ENCODE data around the gene CFL1. TPM values are rescaled to one million over a fixed set of nuclear protein-coding genes. Genes with fewer than 3 reads are reported as not detected.
"Not testable (repeated sequence)": the region's sequence is repeated elsewhere in the genome, so short reads cannot be mapped to it uniquely, and the experiment has no call there.

The CFL1 gene
- total RNA-seq, 1 donor from 2014 or later = 1,020 TPM

DNA sequence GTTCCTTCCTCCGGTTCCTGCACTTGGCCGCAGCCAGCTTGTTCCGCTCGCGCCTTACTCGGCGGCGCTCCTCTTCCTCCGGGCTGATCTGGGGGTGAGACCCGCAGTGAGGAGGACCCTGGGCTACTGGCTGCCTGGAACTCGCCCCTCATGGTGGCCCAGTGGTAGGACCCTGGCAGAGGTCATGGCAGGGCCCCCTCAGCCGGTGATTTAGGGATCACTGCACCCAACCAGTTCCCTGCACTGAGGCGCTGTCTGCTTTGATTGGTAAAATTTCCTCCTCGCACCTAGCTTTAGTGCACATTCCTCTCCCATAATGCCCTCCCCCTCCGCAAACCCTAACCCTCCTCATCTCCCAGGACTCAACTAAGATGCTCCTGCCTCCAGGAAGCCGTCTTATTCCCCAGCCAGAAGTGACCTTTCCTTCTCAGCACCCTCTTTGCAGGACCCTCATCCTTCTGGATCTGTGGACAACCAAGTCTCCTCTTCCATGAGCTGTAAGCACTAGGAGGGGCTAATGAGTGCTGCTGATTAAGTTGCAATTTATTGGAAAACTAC, 36.1 kb upstream of the CFL1 start:
- intact Hi-C loops (cut with micrococcal nuclease) = loop anchor here (5.0 kb wide), 2 partner anchors 158 to 373 kb away; partner anchors contain the start of genes RAB1B and SF3B2
- Mint-ChIP-seq H3K27me3 (ENCODE audit: insufficient read depth) (no peaks in the 10 kb centered on the region), H3K4me1 (ENCODE audit: low read depth) (peaks cover 57% of the 10 kb centered on the region), H3K4me3 (peak overlapping the region; percentile 85), H3K27ac (peak overlapping the region; percentile 84), H3K9me3 (no peaks in the 10 kb centered on the region), H3K36me3 (ENCODE audit: low read depth) (peaks cover 34% of the 10 kb centered on the region)
- DNase-seq (ENCODE audit: low spot score) = no peak

DNA sequence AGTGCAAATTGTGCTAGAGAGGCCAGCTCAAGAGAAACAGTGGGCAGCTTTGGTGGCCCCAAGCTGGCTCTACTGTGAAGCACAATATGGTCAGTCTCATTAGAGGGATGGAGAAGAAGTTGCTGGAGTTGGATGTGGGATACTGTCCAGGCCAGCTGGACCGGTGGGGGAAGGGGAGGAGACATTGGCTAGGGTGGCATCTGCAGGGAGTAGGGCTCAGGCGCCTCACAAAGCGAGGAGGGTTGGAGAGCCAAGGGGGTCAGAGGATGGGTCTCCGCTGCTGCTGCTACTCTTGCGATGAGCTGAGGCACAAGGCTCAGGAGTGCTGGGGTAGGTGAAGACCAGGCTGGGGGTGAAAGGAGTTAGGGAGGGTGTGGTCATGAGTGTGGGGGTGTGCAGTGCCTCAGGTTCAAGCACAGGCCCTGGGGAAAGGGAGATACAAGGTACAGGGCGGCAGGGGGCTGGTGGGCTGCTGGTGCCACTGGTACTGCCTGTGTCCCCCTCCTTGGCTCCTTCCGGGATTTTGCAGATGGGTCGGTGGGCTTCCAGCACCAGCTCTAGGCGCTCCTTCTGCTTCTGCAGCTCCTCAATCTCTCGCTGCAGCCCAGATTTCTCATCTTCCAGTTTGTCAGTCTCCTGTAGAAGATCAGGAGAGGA, 34.8 kb upstream of the CFL1 start:
- peak overlapping the region; percentile 86 for H3K27ac Mint-ChIP-seq
- H3K4me1 Mint-ChIP-seq (ENCODE audit: low read depth) = peaks cover 63% of the 10 kb centered on the region
- H3K4me3 Mint-ChIP-seq = peak overlapping the region; percentile 85
- intact Hi-C loops (cut with micrococcal nuclease) = loop anchor here (5.0 kb wide), 2 partner anchors 160 to 375 kb away; partner anchors contain the start of genes RAB1B and SF3B2
- DNase-seq (ENCODE audit: low spot score) = no peak
- peaks cover 36% of the 10 kb centered on the region for H3K36me3 Mint-ChIP-seq (ENCODE audit: low read depth)
- no peaks in the 10 kb centered on the region for H3K9me3 Mint-ChIP-seq
- no peaks in the 10 kb centered on the region for H3K27me3 Mint-ChIP-seq (ENCODE audit: insufficient read depth)

DNA sequence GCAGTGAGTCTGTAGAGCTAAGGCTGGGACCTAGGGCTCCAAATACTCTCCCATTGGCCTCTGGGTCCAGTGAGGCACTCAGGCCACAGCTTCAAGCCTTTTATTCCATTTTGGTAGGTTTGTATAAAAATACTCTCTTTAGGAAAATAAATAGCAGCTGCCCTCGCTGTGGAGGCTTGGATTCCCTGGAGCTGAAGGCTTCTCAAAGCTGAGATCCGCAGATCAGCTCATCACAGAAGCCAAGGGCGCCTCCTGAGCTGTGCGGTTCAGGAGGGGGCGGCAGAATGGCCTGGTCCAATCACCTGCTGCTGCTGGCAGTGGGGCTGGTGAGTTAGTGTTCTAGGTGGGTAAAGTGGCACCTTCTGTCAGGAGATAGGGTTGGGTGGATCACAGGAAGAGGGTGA, 34.2 kb upstream of the CFL1 start:
- H3K27me3 Mint-ChIP-seq (ENCODE audit: insufficient read depth); H3K9me3 Mint-ChIP-seq; DNase-seq (ENCODE audit: low spot score): not testable (repeated sequence)
- Mint-ChIP-seq H3K27ac (peak overlapping the region; percentile 86), H3K4me1 (ENCODE audit: low read depth) (peaks cover 63% of the 10 kb centered on the region), H3K36me3 (ENCODE audit: low read depth) (peaks cover 32% of the 10 kb centered on the region), H3K4me3 (peak overlapping the region; percentile 85)
- intact Hi-C loops (cut with micrococcal nuclease) = loop anchor here (5.0 kb wide), 2 partner anchors 160 to 375 kb away; partner anchors contain the start of genes RAB1B and SF3B2

- Mint-ChIP-seq H3K4me1 (ENCODE audit: low read depth) (peaks cover 63% of the 10 kb centered on the region), H3K4me3 (peak overlapping the region; percentile 85), H3K27ac (peak overlapping the region; percentile 86), H3K36me3 (ENCODE audit: low read depth) (peaks cover 33% of the 10 kb centered on the region), H3K27me3 (ENCODE audit: insufficient read depth) (no peaks in the 10 kb centered on the region), H3K9me3 (no peaks in the 10 kb centered on the region)
- intact Hi-C loops (cut with micrococcal nuclease) = loop anchor here (5.0 kb wide), 2 partner anchors 161 to 376 kb away; partner anchors contain the start of genes RAB1B and SF3B2
- DNase-seq (ENCODE audit: low spot score) = no peak
Measured at GRCh38 chr11:65891219-65892136, 33.5 kb upstream of the CFL1 start.

- intact Hi-C loops (cut with micrococcal nuclease) = loop anchor here (1.0 to 5.0 kb wide), 5 partner anchors 10 to 377 kb away; partner anchors contain the start of genes C11orf68, DRAP1, FOSL1 and KAT5
- no peaks in the 10 kb centered on the region for H3K9me3 Mint-ChIP-seq
Measured at GRCh38 chr11:65890324-65891218, 32.6 kb upstream of the CFL1 start, which contains the start of gene CCDC85B. TSS of gene CCDC85B (plus strand) at chr11:65890673. CDS start at chr11:65890784, 111 bp downstream.

GRCh38 chr11:65888163-65888814, 30.3 kb upstream of the CFL1 start, which contains the start of gene FIBP:
TSS of gene FIBP (minus strand) at chr11:65888471. CDS start at chr11:65888418, 53 bp downstream.
- Mint-ChIP-seq H3K4me3 (peak within 1 kb of the TSS; percentile 99), H3K27ac (peak within 1 kb of the TSS; percentile 96)

More at GRCh38 chr11:65890324-65891218, 32.6 kb upstream of the CFL1 start, which contains the start of gene CCDC85B:
- DNase-seq (ENCODE audit: low spot score) = peak; percentile 98
- Mint-ChIP-seq H3K27ac (peak within 1 kb of the TSS; percentile 96), H3K36me3 (ENCODE audit: low read depth) (peaks cover 27% of the 10 kb centered on the region), H3K4me3 (peak within 1 kb of the TSS; percentile 99), H3K4me1 (ENCODE audit: low read depth) (peaks cover 58% of the 10 kb centered on the region), H3K27me3 (ENCODE audit: insufficient read depth) (no peaks in the 10 kb centered on the region)

DNA sequence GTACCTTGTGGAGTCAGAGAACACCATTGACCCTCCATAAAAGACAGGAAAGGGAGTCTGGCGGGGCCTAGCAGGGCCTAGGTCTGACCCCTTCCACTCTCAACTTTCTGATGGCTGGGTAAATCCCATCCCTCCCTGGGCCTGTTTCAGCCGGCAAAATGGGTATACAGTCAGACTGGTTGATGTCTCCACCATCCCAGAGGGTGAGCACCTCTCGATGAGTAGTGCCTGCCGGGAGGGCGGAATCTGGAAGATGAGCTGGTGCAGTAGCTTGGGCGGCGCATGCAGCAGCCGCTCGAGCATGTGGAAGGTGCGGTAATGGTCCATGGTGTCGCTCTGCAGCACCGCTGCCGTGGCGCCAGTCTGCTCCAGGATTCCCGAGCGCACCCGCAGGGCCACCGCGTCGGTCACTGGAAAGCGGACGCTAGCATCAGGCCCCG, 29.8 kb upstream of the CFL1 start:
- Mint-ChIP-seq H3K4me1 (ENCODE audit: low read depth) (peaks cover 53% of the 10 kb centered on the region), H3K27ac (peak overlapping the region; percentile 96), H3K27me3 (ENCODE audit: insufficient read depth) (no peaks in the 10 kb centered on the region), H3K36me3 (ENCODE audit: low read depth) (peaks cover 35% of the 10 kb centered on the region), H3K4me3 (peak overlapping the region; percentile 99), H3K9me3 (no peaks in the 10 kb centered on the region)
- DNase-seq (ENCODE audit: low spot score) = no peak
- intact Hi-C loops (cut with micrococcal nuclease) = loop anchor here (1.0 to 2.0 kb wide), 7 partner anchors 14 to 272 kb away; partner anchors contain the start of genes BANF1, EIF1AD, MUS81 and PCNX3

More at GRCh38 chr11:65888163-65888814, 30.3 kb upstream of the CFL1 start, which contains the start of gene FIBP:
- DNase-seq (ENCODE audit: low spot score) = peak; percentile 90
- peaks cover 36% of the 10 kb centered on the region for H3K36me3 Mint-ChIP-seq (ENCODE audit: low read depth)
- intact Hi-C loops (cut with micrococcal nuclease) = loop anchor here (1.0 to 2.0 kb wide), 7 partner anchors 15 to 273 kb away; partner anchors contain the start of genes BANF1, EIF1AD, MUS81 and PCNX3
- H3K4me1 Mint-ChIP-seq (ENCODE audit: low read depth) = peaks cover 58% of the 10 kb centered on the region
- H3K27me3 Mint-ChIP-seq (ENCODE audit: insufficient read depth) = no peaks in the 10 kb centered on the region
- H3K9me3 Mint-ChIP-seq = no peaks in the 10 kb centered on the region

GRCh38 chr11:65886826-65887722, 29.1 kb upstream of the CFL1 start:
- intact Hi-C loops (cut with micrococcal nuclease) = no loop called here
- Mint-ChIP-seq H3K27ac (peak overlapping the region; percentile 96), H3K27me3 (ENCODE audit: insufficient read depth) (no peaks in the 10 kb centered on the region), H3K4me1 (ENCODE audit: low read depth) (peaks cover 46% of the 10 kb centered on the region), H3K36me3 (ENCODE audit: low read depth) (peaks cover 32% of the 10 kb centered on the region), H3K4me3 (peak overlapping the region; percentile 99), H3K9me3 (no peaks in the 10 kb centered on the region)
- no peak for DNase-seq (ENCODE audit: low spot score)

- no peak for DNase-seq (ENCODE audit: low spot score)
- intact Hi-C loops (cut with micrococcal nuclease) = loop anchor here (2.0 kb wide), 1 partner anchor 15 kb away; the partner anchor contains the start of gene FOSL1
- Mint-ChIP-seq H3K4me3 (peak overlapping the region; percentile 99), H3K27me3 (ENCODE audit: insufficient read depth) (no peaks in the 10 kb centered on the region), H3K36me3 (ENCODE audit: low read depth) (peaks cover 29% of the 10 kb centered on the region), H3K9me3 (no peaks in the 10 kb centered on the region), H3K27ac (no peak overlapping the region), H3K4me1 (ENCODE audit: low read depth) (peaks cover 50% of the 10 kb centered on the region)
Measured at GRCh38 chr11:65885808-65886536, 28.0 kb upstream of the CFL1 start.

DNA sequence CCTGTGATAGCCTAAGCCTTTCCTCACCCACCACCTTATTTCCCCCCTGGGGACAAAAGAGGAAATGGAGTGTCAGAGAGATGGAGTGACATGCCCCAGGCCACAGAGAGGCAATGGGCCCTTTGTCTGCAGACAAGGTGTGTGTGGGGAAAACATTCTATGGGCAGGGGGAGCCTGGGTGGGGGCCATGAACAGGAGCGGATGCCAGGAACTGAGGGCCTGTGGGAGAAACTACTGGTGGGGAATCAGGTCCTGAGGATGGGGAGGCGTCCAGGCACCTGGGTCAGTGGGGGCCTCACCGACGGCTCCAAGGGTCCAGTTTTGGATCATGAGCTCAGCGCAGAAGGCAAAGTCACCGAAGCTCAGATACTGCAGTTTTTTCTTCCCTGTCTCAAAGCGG, 27.3 kb upstream of the CFL1 start:
- intact Hi-C loops (cut with micrococcal nuclease) = loop anchor here (2.0 kb wide), 1 partner anchor 16 kb away; the partner anchor contains the start of gene FOSL1
- peaks cover 56% of the 10 kb centered on the region for H3K4me1 Mint-ChIP-seq (ENCODE audit: low read depth)
- H3K27me3 Mint-ChIP-seq (ENCODE audit: insufficient read depth) = no peaks in the 10 kb centered on the region
- H3K9me3 Mint-ChIP-seq = no peaks in the 10 kb centered on the region
- no peak for DNase-seq (ENCODE audit: low spot score)
- H3K36me3 Mint-ChIP-seq (ENCODE audit: low read depth) = peaks cover 29% of the 10 kb centered on the region
- H3K4me3 Mint-ChIP-seq = peak overlapping the region; percentile 33
- no peak overlapping the region for H3K27ac Mint-ChIP-seq
